SK-N-SH (cell line): ENCODE measurements around the gene ARAP2. TPM values are rescaled to one million over a fixed set of nuclear protein-coding genes. Genes with fewer than 3 reads are reported as not detected.

ENCODE experiments used
- CTCF ChIA-PET: fragments of 300-600, 350-600 bp; formaldehyde crosslinking; extraction: SDS; loops from one replicate; lab custom pipeline; 2021; lab: Yijun Ruan, JAX
- POLR2A ChIA-PET: fragments of 350-600 bp; sonication (Branson Sonifier 250); formaldehyde crosslinking; extraction: SDS; loops from one replicate; lab custom pipeline; 2020; ENCODE audit warnings: antibody characterized with exemption, inconsistent platforms; lab: Yijun Ruan, JAX
- DNase-seq: peaks from one replicate; pipeline ENCODE4 v3.0.0; 2012
- H2AFZ ChIP-seq: fragments of 200-600 bp; sonication (generic); 2 replicates; pipeline ENCODE4 v1.8.1; 2016; ENCODE audit warnings: antibody characterized with exemption, mild to moderate bottlenecking, low read depth
- H3F3A ChIP-seq: fragments of 200-600 bp; sonication (generic); replicated peaks from 2 replicates; pipeline ENCODE3; 2016; ENCODE audit warnings: antibody characterized with exemption, mild to moderate bottlenecking; ENCODE audit not compliant: insufficient read depth
- H3K27ac ChIP-seq, 2 experiments: fragments of 200-500 bp in 1 of 2; fragments of 200-600 bp in 1 of 2; sonication (Bioruptor generic) in 1 of 2; sonication (generic), shearing (Covaris generic) in 1 of 2; 2 replicates each; pipeline versions ENCODE4 v1.5.1 to v1.6.1; 2014 to 2016; ENCODE audit warnings: low read depth in 2 of 2, inconsistent platforms in 1 of 2, low read length in 1 of 2, mild to moderate bottlenecking in 1 of 2, mixed read lengths in 1 of 2
- H3K27me3 ChIP-seq: fragments of 200-600 bp; sonication (generic), shearing (Covaris generic); 2 replicates; pipeline ENCODE4 v1.6.1; 2016; ENCODE audit warnings: mixed run types; ENCODE audit not compliant: insufficient read depth
- H3K36me3 ChIP-seq, 2 experiments: fragments of 200-500 bp in 1 of 2; fragments of 200-600 bp in 1 of 2; sonication (Bioruptor generic) in 1 of 2; sonication (generic) in 1 of 2; replicated peaks in 1 of 2; 2 replicates each; pipeline versions ENCODE3 to v1.5.1; 2014 to 2016; ENCODE audit warnings: low read length in 1 of 2, mild to moderate bottlenecking in 1 of 2; ENCODE audit not compliant: insufficient read depth in 2 of 2, control insufficient read depth in 1 of 2
- H3K4me1 ChIP-seq, 2 experiments: fragments of 200-500 bp in 1 of 2; fragments of 200-600 bp in 1 of 2; sonication (Bioruptor generic) in 1 of 2; sonication (generic), shearing (Covaris generic) in 1 of 2; 2 replicates each; pipeline versions ENCODE4 v1.5.1 to v1.6.1; 2014 to 2016; ENCODE audit warnings: low read depth in 1 of 2, low read length in 1 of 2, mixed run types in 1 of 2; ENCODE audit not compliant: insufficient read depth in 2 of 2, control insufficient read depth in 1 of 2
- H3K4me2 ChIP-seq: fragments of 200-600 bp; sonication (generic), shearing (Covaris generic); 2 replicates; pipeline ENCODE4 v1.6.1; 2017; ENCODE audit warnings: mixed run types
- H3K4me3 ChIP-seq, 2 experiments: fragments of 200-500 bp in 1 of 2; fragments of 200-600 bp in 1 of 2; sonication (Bioruptor generic) in 1 of 2; sonication (generic), shearing (Covaris generic) in 1 of 2; 2 replicates each; pipeline versions ENCODE4 v1.5.1 to v1.8.1; 2014 to 2016; ENCODE audit warnings: low read depth in 2 of 2, inconsistent platforms in 1 of 2, low read length in 1 of 2, mild to moderate bottlenecking in 1 of 2, mixed read lengths in 1 of 2, moderate library complexity in 1 of 2
- H3K79me2 ChIP-seq: fragments of 200-600 bp; sonication (generic); 2 replicates; pipeline ENCODE4 v1.8.1; 2017; ENCODE audit warnings: mild to moderate bottlenecking; ENCODE audit not compliant: insufficient read depth
- H3K9ac ChIP-seq: fragments of 200-600 bp; sonication (generic); 2 replicates; pipeline ENCODE4 v1.6.1; 2017; ENCODE audit warnings: mixed run types
- H3K9me2 ChIP-seq: fragments of 200-600 bp; sonication (generic); 2 replicates; pipeline ENCODE4 v1.6.1; 2017; ENCODE audit warnings: mixed run types
- H3K9me3 ChIP-seq: fragments of 200-600 bp; sonication (generic); 2 replicates; pipeline ENCODE4 v1.6.1; 2017; ENCODE audit warnings: mixed run types, mild to moderate bottlenecking, moderate library complexity
- H4K20me1 ChIP-seq: fragments of 200-600 bp; sonication (generic); 2 replicates; pipeline ENCODE4 v1.6.1; 2017; ENCODE audit warnings: mild to moderate bottlenecking, mixed run types; ENCODE audit not compliant: insufficient read depth
- CHD2 ChIP-seq: fragments of 150-350 bp; IDR thresholded peaks from 2 replicates; pipeline ENCODE4 v1.6.1; 2018; ENCODE audit warnings: low read length; ENCODE audit not compliant: partially characterized antibody
- FOSL2 ChIP-seq: IDR thresholded peaks from 2 replicates; pipeline ENCODE4 v1.4.0; 2012; ENCODE audit warnings: low read depth, mild to moderate bottlenecking, moderate library complexity, borderline replicate concordance
- FOXJ3 ChIP-seq: sonication (generic); formaldehyde crosslinking; IDR thresholded peaks from 2 replicates; pipeline ENCODE4 v1.5.1; 2020; ENCODE audit warnings: mild to moderate bottlenecking, missing genetic modification reagents
- JUND ChIP-seq: IDR thresholded peaks from 2 replicates; pipeline ENCODE4 v1.4.0; 2012
- MEF2A ChIP-seq: IDR thresholded peaks from 2 replicates; pipeline ENCODE4 v1.4.0; 2012; ENCODE audit warnings: low read depth, borderline replicate concordance
- MXI1 ChIP-seq: IDR thresholded peaks from 2 replicates; pipeline ENCODE4 v1.6.1; 2012; ENCODE audit warnings: mild to moderate bottlenecking, low read depth, low read length, improper control_type of control experiment
- RCOR1 ChIP-seq: fragments of 150-350 bp; IDR thresholded peaks from 2 replicates; pipeline ENCODE4 v1.6.1; 2017; ENCODE audit warnings: antibody characterized with exemption, low read length
- RXRA ChIP-seq: IDR thresholded peaks from 2 replicates; pipeline ENCODE4 v1.4.0; 2012; ENCODE audit warnings: low read depth, mild to moderate bottlenecking, borderline replicate concordance
- SMC3 ChIP-seq: IDR thresholded peaks from 2 replicates; pipeline ENCODE4 v1.6.1; 2012; ENCODE audit warnings: low read depth, low read length, improper control_type of control experiment
- WGBS: methylation state at CpG from one replicate; pipeline ENCODE4 v1.1.6; 2017; ENCODE audit warnings: low lambda C conversion rate; 5-methylcytosine and 5-hydroxymethylcytosine counted together
- polyA plus RNA-seq, 3 experiments: library from polyadenylated mRNA; depleted of rRNA; stranded (reverse); fragments of >200 nt; gene quantifications; 2 replicates each; pipeline ENCODE4 v1.2.3, GENCODE V29; 2012
- TF ChIP-seq, protein P1 (sequence below): fragments of 200-600 bp; sonication (generic); IDR thresholded peaks from 2 replicates; pipeline ENCODE4 v1.6.1; 2017; ENCODE audit warnings: antibody characterized with exemption, mild to moderate bottlenecking, moderate library complexity
- TF ChIP-seq, protein P2 (sequence below): IDR thresholded peaks from 2 replicates; pipeline ENCODE4 v1.4.0; 2012; ENCODE audit warnings: low read depth

Gene ARAP2
- polyA plus RNA-seq, 1 of the 3 experiments (the other 2 are of a cell fraction) = not detected

DNA sequence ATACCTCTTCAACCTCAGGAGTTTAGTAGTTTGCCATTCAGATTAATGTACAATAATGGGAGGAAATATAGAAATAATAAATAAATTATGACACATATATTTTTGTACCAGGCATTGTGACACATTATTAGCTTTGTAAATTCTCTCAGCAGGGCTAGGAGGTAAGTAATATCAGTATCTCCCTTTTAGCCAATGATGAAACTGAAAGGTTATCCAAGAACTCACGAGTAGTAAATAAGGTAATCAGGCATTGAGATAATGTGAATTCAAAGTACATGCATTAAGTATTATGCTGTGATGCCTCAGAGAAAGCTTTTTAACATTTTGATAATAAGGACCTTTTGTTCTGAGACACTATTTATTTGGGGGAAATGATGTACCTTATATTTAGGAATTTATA lies 5.3 kb upstream of the ARAP2 start:
- Histone ChIP-seq H3K27ac (no peak overlapping the region), H4K20me1 (no peaks in the 10 kb centered on the region), H3K9me2 (no peaks in the 10 kb centered on the region), H3K4me3 (no peak overlapping the region), H3K36me3 (no peaks in the 10 kb centered on the region), H3F3A (no peaks in the 10 kb centered on the region), H3K4me2 (no peak overlapping the region), H3K9ac (no peak overlapping the region), H2AFZ (no peak overlapping the region), H3K79me2 (no peaks in the 10 kb centered on the region), H3K27me3 (peaks cover 5% of the 10 kb centered on the region; the same call in 1 of the 2 replicates), H3K9me3 (no peaks in the 10 kb centered on the region), H3K4me1 (no peaks in the 10 kb centered on the region)
- no peak for DNase-seq
- ChIA-PET CTCF (no interaction called here), POLR2A (no interaction called here)
- no peak for TF ChIP-seq FOSL2
- TF ChIP-seq MEF2A = no peak
- no peak for TF ChIP-seq SMC3
- no peak for TF ChIP-seq CHD2
- TF ChIP-seq, protein P1, sequence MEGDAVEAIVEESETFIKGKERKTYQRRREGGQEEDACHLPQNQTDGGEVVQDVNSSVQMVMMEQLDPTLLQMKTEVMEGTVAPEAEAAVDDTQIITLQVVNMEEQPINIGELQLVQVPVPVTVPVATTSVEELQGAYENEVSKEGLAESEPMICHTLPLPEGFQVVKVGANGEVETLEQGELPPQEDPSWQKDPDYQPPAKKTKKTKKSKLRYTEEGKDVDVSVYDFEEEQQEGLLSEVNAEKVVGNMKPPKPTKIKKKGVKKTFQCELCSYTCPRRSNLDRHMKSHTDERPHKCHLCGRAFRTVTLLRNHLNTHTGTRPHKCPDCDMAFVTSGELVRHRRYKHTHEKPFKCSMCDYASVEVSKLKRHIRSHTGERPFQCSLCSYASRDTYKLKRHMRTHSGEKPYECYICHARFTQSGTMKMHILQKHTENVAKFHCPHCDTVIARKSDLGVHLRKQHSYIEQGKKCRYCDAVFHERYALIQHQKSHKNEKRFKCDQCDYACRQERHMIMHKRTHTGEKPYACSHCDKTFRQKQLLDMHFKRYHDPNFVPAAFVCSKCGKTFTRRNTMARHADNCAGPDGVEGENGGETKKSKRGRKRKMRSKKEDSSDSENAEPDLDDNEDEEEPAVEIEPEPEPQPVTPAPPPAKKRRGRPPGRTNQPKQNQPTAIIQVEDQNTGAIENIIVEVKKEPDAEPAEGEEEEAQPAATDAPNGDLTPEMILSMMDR = no peak
- TF ChIP-seq, protein P2, sequence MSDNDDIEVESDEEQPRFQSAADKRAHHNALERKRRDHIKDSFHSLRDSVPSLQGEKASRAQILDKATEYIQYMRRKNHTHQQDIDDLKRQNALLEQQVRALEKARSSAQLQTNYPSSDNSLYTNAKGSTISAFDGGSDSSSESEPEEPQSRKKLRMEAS = no peak
- no peak for TF ChIP-seq FOXJ3 (CRISPR knock-in tag)
- TF ChIP-seq MXI1 = no peak
- TF ChIP-seq JUND = no peak
- TF ChIP-seq RXRA = no peak
- 9% methylated on average over 1 of the region's 1 CpG for WGBS

GRCh38 chr4:36243355-36244256 lies 708 bp downstream of the ARAP2 start:
- Histone ChIP-seq H3K4me2 (peak overlapping the region; percentile 81), H3K79me2 (no peaks in the 10 kb centered on the region), H3K4me1 (no peaks in the 10 kb centered on the region), H3F3A (no peaks in the 10 kb centered on the region), H3K4me3 (peak overlapping the region in 1 of 2 experiments; percentile 29; a peak in 1 of 4 replicates), H3K9me3 (no peaks in the 10 kb centered on the region), H4K20me1 (no peaks in the 10 kb centered on the region), H3K27ac (no peak overlapping the region), H3K9me2 (no peaks in the 10 kb centered on the region), H3K27me3 (peaks cover 14% of the 10 kb centered on the region), H3K9ac (no peak overlapping the region), H2AFZ (no peak overlapping the region), H3K36me3 (no peaks in the 10 kb centered on the region)
- TF ChIP-seq RXRA = no peak
- TF ChIP-seq RCOR1 = no peak
- DNase-seq = peak; percentile 4
- ChIA-PET CTCF (interaction anchor here (1.1 kb wide), 1 partner anchor 42 kb away, joined by 3 read pairs; no protein-coding TSS in a partner anchor), POLR2A (no interaction called here)
- WGBS = under 1% methylated on average over 24 of the region's 38 CpGs
